IPS-20b (cell line): ENCODE data around the gene DEDD2.
A peak's percentile ranks its signal among the peaks of the same experiment; 100 is the strongest.

Experiments used
- H3K27ac ChIP-seq: one replicate; pipeline ENCODE4 v1.5.1; 2013; ENCODE audit warnings: low read length
- H3K27me3 ChIP-seq: 2 replicates; pipeline ENCODE4 v1.6.1; 2013; ENCODE audit warnings: mild to moderate bottlenecking, low read length, inconsistent platforms; ENCODE audit not compliant: insufficient read depth
- H3K36me3 ChIP-seq: 2 replicates; pipeline ENCODE4 v1.6.1; 2013; ENCODE audit warnings: low read depth, mild to moderate bottlenecking, inconsistent platforms, low read length, moderate library complexity; ENCODE audit not compliant: insufficient read depth
- H3K4me1 ChIP-seq: 2 replicates; pipeline ENCODE4 v1.6.1; 2013; ENCODE audit warnings: mild to moderate bottlenecking, control low read depth, inconsistent platforms, low read length, moderate library complexity; ENCODE audit not compliant: insufficient read depth
- H3K4me3 ChIP-seq: 2 replicates; pipeline ENCODE4 v1.5.1; 2013; ENCODE audit warnings: mild to moderate bottlenecking, low read length, inconsistent platforms
- H3K9ac ChIP-seq: 2 replicates; pipeline ENCODE4 v1.6.1; 2013; ENCODE audit warnings: low read depth, mild to moderate bottlenecking, inconsistent platforms, low read length, moderate library complexity
- H3K9me3 ChIP-seq: 2 replicates; pipeline ENCODE4 v1.6.1; 2013; ENCODE audit warnings: mild to moderate bottlenecking, low read depth, low read length, inconsistent platforms; ENCODE audit not compliant: insufficient read depth

The DEDD2 gene

DNA sequence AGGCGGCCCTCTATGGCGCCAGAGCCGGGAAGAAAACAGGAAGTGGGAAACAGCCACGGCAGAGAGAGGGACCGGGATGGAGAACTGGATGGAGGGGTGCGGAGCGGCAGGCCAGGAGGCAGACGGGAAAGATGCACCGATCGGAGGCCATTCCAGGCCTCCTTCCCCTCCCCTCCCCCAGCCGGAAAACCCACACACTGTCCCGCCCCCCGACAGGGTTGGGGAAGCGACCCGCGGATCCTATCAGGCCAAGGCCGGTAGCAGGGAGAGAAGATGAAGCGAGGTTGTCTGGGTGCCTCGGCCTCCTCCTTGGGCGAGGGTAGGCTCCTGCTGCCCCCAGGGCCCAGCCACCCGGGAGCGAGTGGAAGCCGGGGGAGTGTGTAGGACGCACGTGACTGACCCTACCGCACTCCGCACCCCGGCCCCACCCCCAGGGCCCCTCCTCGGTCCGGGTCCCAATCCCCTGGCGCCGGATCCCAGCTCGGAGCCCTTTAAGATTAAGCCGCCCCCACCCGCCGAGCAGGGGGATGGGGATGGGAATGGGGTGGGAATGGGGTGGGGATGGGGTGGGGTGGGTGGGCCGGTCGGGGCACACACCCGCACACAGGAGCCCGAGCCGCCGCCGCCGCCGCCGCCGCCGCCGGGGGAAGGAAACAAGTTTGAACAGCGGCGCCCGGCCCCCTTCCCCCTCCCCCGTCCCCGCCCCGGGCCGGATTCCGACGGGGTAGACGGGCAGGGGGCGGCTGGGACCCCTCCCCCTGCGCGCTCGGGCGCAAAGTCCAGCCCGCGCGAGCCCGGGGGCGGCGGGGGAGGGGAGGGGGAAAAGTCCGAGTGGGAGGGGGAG, 36.0 kb upstream of the DEDD2 start:
- peak overlapping the region; percentile 88 for H3K4me3 ChIP-seq
- H3K36me3 ChIP-seq, result peaks cover 17% of the 10 kb centered on the region; the same call in 1 of the 2 replicates
- peak overlapping the region; percentile 75 for H3K27ac ChIP-seq
- H3K27me3 ChIP-seq, result peaks cover 14% of the 10 kb centered on the region; the same call in 1 of the 2 replicates
- H3K9me3 ChIP-seq, result no peaks in the 10 kb centered on the region
- H3K4me1 ChIP-seq, result peaks cover 6% of the 10 kb centered on the region; the same call in 1 of the 2 replicates
- peak overlapping the region; percentile 94; the same call in 1 of the 2 replicates for H3K9ac ChIP-seq

GRCh38 chr19:42252365-42253244, 35.1 kb upstream of the DEDD2 start:
- Histone ChIP-seq H3K9me3 (no peaks in the 10 kb centered on the region), H3K27me3 (peaks cover 14% of the 10 kb centered on the region; the same call in 1 of the 2 replicates), H3K27ac (peak overlapping the region; percentile 75), H3K4me1 (peaks cover 6% of the 10 kb centered on the region; the same call in 1 of the 2 replicates), H3K4me3 (peak overlapping the region; percentile 88), H3K9ac (peak overlapping the region; percentile 81; the same call in 1 of the 2 replicates), H3K36me3 (peaks cover 18% of the 10 kb centered on the region; the same call in 1 of the 2 replicates)

DNA sequence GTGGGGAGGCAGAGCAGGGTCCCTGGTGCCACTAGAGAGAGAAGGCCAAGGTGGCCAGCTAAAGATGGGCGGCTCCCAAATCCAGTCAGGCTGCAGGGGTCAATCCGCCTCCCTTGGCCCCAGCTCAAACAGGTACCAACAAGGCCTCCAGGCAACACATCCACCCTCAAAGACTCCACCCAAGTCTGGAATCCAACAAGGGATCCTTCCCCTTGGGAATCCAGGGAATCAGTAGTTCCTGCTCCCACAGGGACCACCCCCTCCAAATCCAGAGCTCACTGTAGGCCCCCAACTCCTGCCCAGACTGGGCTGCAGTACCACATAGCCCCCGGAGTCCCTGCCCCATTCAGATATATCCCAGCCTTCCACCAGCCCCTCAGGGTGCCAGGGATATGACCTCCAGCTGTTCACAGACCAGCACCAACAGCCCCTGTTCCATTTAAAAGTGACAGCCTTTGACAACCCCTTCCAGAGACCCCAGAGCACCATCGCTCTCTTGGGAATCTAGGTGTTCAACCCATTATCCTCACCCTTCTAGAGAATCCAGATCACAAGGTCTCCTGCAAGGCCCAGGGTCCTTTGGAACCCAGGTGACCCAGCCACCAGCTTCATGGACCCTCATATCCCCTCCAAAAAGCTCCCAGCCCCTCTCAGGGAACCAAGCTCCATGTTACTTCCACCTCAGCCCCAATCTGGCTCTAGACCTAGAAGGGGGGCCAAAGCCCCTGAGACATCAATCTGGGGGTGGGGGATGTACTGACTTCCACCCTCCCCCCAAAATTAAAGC, 34.3 kb upstream of the DEDD2 start:
- Histone ChIP-seq H3K9me3 (no peaks in the 10 kb centered on the region), H3K4me3 (peak overlapping the region; percentile 35; the same call in 1 of the 2 replicates), H3K4me1 (peaks cover 6% of the 10 kb centered on the region; the same call in 1 of the 2 replicates), H3K27me3 (peaks cover 6% of the 10 kb centered on the region; the same call in 1 of the 2 replicates), H3K9ac (peak overlapping the region; percentile 53; the same call in 1 of the 2 replicates), H3K27ac (peak overlapping the region; percentile 38), H3K36me3 (peaks cover 18% of the 10 kb centered on the region; the same call in 1 of the 2 replicates)

DNA sequence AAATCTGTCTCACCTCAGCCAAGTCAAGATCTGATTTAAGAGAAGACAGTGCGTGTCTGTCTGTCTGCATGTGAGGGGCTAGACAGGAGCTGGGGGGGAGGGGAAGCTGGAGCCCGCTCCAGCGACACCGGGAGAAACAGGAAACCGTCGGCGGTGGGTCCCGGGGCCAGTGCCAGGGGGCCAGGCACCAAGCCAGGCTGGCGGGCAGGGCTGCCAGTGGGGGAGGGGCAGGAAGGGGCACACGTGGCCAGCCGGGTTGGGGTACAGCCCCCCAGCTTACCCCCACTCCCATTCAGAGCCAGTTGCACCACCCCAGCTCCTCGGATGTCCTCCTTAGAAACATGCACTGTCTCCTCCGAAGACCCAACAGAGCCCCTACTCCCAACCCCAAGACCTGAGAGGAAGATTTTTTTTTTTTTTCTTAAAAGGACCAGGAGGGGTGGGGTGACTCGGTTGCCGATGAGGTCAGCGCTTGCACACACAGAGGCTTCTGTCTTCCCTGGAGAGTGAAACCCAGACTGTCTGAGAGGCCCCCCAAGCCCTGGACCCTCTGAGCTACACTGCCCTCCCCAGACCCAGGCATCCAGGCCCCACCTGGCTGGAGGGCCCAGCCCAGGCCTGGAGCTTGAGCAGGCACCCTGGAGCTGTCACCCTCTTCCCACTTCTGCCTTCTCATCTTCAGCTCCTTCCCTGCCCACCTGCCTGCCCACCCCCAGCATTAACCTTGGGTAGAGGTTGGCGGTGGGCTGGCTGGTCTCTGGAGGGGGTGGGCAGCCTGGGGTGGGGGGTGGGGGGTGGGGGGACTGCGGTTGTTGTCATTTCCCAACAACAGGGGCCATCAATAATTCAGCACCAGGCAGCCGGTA, 33.4 kb upstream of the DEDD2 start:
- no peak overlapping the region for H3K4me3 ChIP-seq
- H3K9ac ChIP-seq, result no peak overlapping the region

DNA sequence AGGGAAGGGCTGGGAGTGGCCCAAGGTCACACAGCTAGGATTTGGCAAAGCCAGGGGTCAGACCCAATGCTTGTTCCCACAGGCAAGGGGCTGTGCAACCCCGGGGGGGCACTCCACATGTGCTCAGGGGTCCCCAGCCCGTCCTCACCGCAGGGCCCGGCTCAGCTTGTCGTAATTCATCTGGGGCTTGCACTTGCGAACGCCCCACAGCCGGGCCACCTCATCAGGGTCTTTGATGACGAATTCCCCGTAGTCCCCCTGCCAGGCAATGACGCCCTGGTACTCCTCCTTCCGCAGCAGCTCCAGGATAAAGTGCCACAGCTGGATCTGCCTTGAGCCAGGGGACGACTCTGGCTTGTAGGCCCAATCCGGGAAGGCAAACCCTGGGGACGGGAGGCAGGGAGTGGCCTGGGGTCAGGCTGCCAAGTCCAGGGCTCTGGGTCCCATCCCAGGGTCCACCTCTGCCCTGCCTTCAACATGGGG, 32.7 kb upstream of the DEDD2 start:
- Histone ChIP-seq H3K9ac (no peak overlapping the region), H3K27me3 (no peaks in the 10 kb centered on the region), H3K4me3 (no peak overlapping the region), H3K27ac (no peak overlapping the region), H3K9me3 (no peaks in the 10 kb centered on the region), H3K36me3 (peaks cover 18% of the 10 kb centered on the region; the same call in 1 of the 2 replicates), H3K4me1 (peaks cover 6% of the 10 kb centered on the region; the same call in 1 of the 2 replicates)

More for the DNA sequence above, 33.4 kb upstream of the DEDD2 start:
- Histone ChIP-seq H3K27me3 (no peaks in the 10 kb centered on the region), H3K36me3 (peaks cover 18% of the 10 kb centered on the region; the same call in 1 of the 2 replicates), H3K27ac (no peak overlapping the region), H3K9me3 (no peaks in the 10 kb centered on the region), H3K4me1 (peaks cover 6% of the 10 kb centered on the region; the same call in 1 of the 2 replicates)

GRCh38 chr19:42249769-42250168, 32.3 kb upstream of the DEDD2 start:
- H3K27ac ChIP-seq, result no peak overlapping the region

GRCh38 chr19:42249149-42249750, 31.8 kb upstream of the DEDD2 start:
- H3K9ac ChIP-seq, result no peak overlapping the region
- H3K27ac ChIP-seq, result no peak overlapping the region
- no peak overlapping the region for H3K4me3 ChIP-seq
- H3K4me1 ChIP-seq, result peaks cover 6% of the 10 kb centered on the region; the same call in 1 of the 2 replicates
- H3K27me3 ChIP-seq, result no peaks in the 10 kb centered on the region
- H3K36me3 ChIP-seq, result peaks cover 18% of the 10 kb centered on the region; the same call in 1 of the 2 replicates
- no peaks in the 10 kb centered on the region for H3K9me3 ChIP-seq

More at GRCh38 chr19:42249769-42250168, 32.3 kb upstream of the DEDD2 start:
- H3K27me3 ChIP-seq, result no peaks in the 10 kb centered on the region
- peaks cover 6% of the 10 kb centered on the region; the same call in 1 of the 2 replicates for H3K4me1 ChIP-seq
- no peak overlapping the region for H3K4me3 ChIP-seq
- H3K36me3 ChIP-seq, result peaks cover 18% of the 10 kb centered on the region; the same call in 1 of the 2 replicates
- no peak overlapping the region for H3K9ac ChIP-seq
- no peaks in the 10 kb centered on the region for H3K9me3 ChIP-seq

- Histone ChIP-seq H3K4me1 (peaks cover 6% of the 10 kb centered on the region; the same call in 1 of the 2 replicates), H3K9ac (no peak overlapping the region), H3K9me3 (no peaks in the 10 kb centered on the region)
Observed at GRCh38 chr19:42248270-42249148, 31.0 kb upstream of the DEDD2 start.

DNA sequence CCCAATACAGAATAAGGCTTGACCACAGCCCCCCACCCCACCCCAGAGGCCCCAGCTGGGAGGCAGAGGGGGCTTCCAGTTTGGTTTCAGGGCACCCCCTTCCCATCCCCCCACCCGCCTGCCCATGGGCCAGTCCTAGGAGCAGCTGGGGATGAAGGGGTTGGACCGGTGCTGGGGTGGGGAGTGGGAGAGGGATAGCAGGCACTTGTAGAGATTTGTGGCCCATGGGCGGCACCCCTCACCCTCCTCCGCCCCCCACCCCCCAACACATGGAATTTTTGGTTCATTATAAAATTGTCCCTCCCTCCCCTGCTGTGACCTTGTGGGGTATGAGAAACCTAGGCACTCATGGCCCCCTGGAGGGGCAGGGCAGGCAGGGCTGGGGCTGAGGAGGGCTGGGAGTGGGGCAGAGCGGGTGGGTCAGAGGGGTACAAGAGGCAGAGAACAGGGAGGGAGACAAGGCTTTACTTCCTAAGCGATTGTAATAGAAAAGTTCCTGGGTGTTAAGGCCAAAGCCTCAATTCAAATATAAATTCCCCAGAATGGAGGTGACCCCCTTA, 30.2 kb upstream of the DEDD2 start:
- Histone ChIP-seq H3K36me3 (peaks cover 18% of the 10 kb centered on the region; the same call in 1 of the 2 replicates), H3K27ac (no peak overlapping the region)

More at GRCh38 chr19:42248270-42249148, 31.0 kb upstream of the DEDD2 start:
- Histone ChIP-seq H3K27ac (no peak overlapping the region), H3K4me3 (no peak overlapping the region), H3K36me3 (peaks cover 18% of the 10 kb centered on the region; the same call in 1 of the 2 replicates), H3K27me3 (no peaks in the 10 kb centered on the region)

More for the DNA sequence above, 30.2 kb upstream of the DEDD2 start:
- no peaks in the 10 kb centered on the region for H3K27me3 ChIP-seq
- H3K9ac ChIP-seq, result no peak overlapping the region
- no peak overlapping the region for H3K4me3 ChIP-seq
- peaks cover 6% of the 10 kb centered on the region; the same call in 1 of the 2 replicates for H3K4me1 ChIP-seq
- no peaks in the 10 kb centered on the region for H3K9me3 ChIP-seq
